Stimulated activated naive CD8-positive, alpha-beta T cell treated with anti-CD3 and anti-CD28 coated beads, Interleukin-15, Interleukin-2, amounts not matched to agents 100 ng/mL and 50 ng/mL, for 24 hours (primary cell): ENCODE data around the gene SLC16A1.

Source experiments
- H3K27ac Mint-ChIP-seq: one replicate; pipeline ENCODE4 v1.8.0; 2021; ENCODE audit warnings: mild to moderate bottlenecking, mixed read lengths
- H3K27me3 Mint-ChIP-seq: one replicate; pipeline ENCODE4 v1.8.0; 2021; ENCODE audit warnings: mixed read lengths
- H3K36me3 Mint-ChIP-seq: one replicate; pipeline ENCODE4 v1.8.0; 2021; ENCODE audit warnings: low read depth, mixed read lengths
- H3K4me1 Mint-ChIP-seq: one replicate; pipeline ENCODE4 v1.8.0; 2021; ENCODE audit warnings: low read depth, mixed read lengths
- H3K4me3 Mint-ChIP-seq: one replicate; pipeline ENCODE4 v1.8.0; 2021; ENCODE audit warnings: mild to moderate bottlenecking, mixed read lengths
- H3K9me3 Mint-ChIP-seq: one replicate; pipeline ENCODE4 v1.8.0; 2021; ENCODE audit warnings: mixed read lengths

SLC16A1 gene

GRCh38 chr1:112954017-112954650, 1.9 kb downstream of the SLC16A1 start:
- H3K27ac Mint-ChIP-seq, result peak overlapping the region; percentile 22
- H3K9me3 Mint-ChIP-seq, result no peaks in the 10 kb centered on the region
- peaks cover 57% of the 10 kb centered on the region for H3K4me1 Mint-ChIP-seq
- H3K36me3 Mint-ChIP-seq, result peaks cover 56% of the 10 kb centered on the region
- peak overlapping the region; percentile 100 for H3K4me3 Mint-ChIP-seq
- no peaks in the 10 kb centered on the region for H3K27me3 Mint-ChIP-seq

- Mint-ChIP-seq H3K36me3 (peaks cover 48% of the 10 kb centered on the region), H3K9me3 (no peaks in the 10 kb centered on the region), H3K27ac (no peak overlapping the region), H3K4me1 (peaks cover 52% of the 10 kb centered on the region), H3K4me3 (no peak overlapping the region), H3K27me3 (no peaks in the 10 kb centered on the region)
Observed at GRCh38 chr1:112950426-112950825, 5.6 kb downstream of the SLC16A1 start.

GRCh38 chr1:112946683-112947082, 9.3 kb downstream of the SLC16A1 start:
- Mint-ChIP-seq H3K4me1 (peaks cover 21% of the 10 kb centered on the region), H3K27ac (no peak overlapping the region), H3K4me3 (no peak overlapping the region), H3K27me3 (no peaks in the 10 kb centered on the region), H3K36me3 (peaks cover 32% of the 10 kb centered on the region), H3K9me3 (no peaks in the 10 kb centered on the region)

- H3K9me3 Mint-ChIP-seq, result no peaks in the 10 kb centered on the region
- H3K27ac Mint-ChIP-seq, result no peak overlapping the region
- no peaks in the 10 kb centered on the region for H3K27me3 Mint-ChIP-seq
- peaks cover 27% of the 10 kb centered on the region for H3K4me1 Mint-ChIP-seq
- H3K4me3 Mint-ChIP-seq, result no peak overlapping the region
- peaks cover 36% of the 10 kb centered on the region for H3K36me3 Mint-ChIP-seq
Observed at GRCh38 chr1:112939810-112940209, 16.2 kb downstream of the SLC16A1 start.

- H3K4me1 Mint-ChIP-seq, result peaks cover 36% of the 10 kb centered on the region
- H3K4me3 Mint-ChIP-seq, result no peak overlapping the region
- H3K36me3 Mint-ChIP-seq, result peaks cover 32% of the 10 kb centered on the region
- H3K27ac Mint-ChIP-seq, result no peak overlapping the region
- no peaks in the 10 kb centered on the region for H3K9me3 Mint-ChIP-seq
- H3K27me3 Mint-ChIP-seq, result no peaks in the 10 kb centered on the region
Observed at GRCh38 chr1:112938210-112938609, 17.8 kb downstream of the SLC16A1 start.

- Mint-ChIP-seq H3K9me3 (no peaks in the 10 kb centered on the region), H3K36me3 (peaks cover 25% of the 10 kb centered on the region), H3K27ac (no peak overlapping the region), H3K27me3 (no peaks in the 10 kb centered on the region), H3K4me3 (no peak overlapping the region), H3K4me1 (peaks cover 36% of the 10 kb centered on the region)
Observed at GRCh38 chr1:112937495-112937894, 18.5 kb downstream of the SLC16A1 start.

- Mint-ChIP-seq H3K27ac (no peak overlapping the region), H3K27me3 (no peaks in the 10 kb centered on the region), H3K4me3 (no peak overlapping the region), H3K36me3 (peaks cover 26% of the 10 kb centered on the region), H3K9me3 (no peaks in the 10 kb centered on the region), H3K4me1 (peaks cover 36% of the 10 kb centered on the region)
Observed at GRCh38 chr1:112937070-112937469, 18.9 kb downstream of the SLC16A1 start.

- Mint-ChIP-seq H3K4me3 (peak overlapping the region; percentile 51), H3K4me1 (peaks cover 39% of the 10 kb centered on the region), H3K27ac (peak overlapping the region; percentile 91), H3K27me3 (no peaks in the 10 kb centered on the region), H3K36me3 (peaks cover 30% of the 10 kb centered on the region), H3K9me3 (no peaks in the 10 kb centered on the region)
Observed at GRCh38 chr1:112935461-112936111, 20.4 kb downstream of the SLC16A1 start.

GRCh38 chr1:112934577-112934976, 21.4 kb downstream of the SLC16A1 start:
- H3K4me1 Mint-ChIP-seq, result peaks cover 39% of the 10 kb centered on the region
- peak overlapping the region; percentile 66 for H3K27ac Mint-ChIP-seq
- H3K36me3 Mint-ChIP-seq, result peaks cover 30% of the 10 kb centered on the region
- no peaks in the 10 kb centered on the region for H3K9me3 Mint-ChIP-seq
- H3K27me3 Mint-ChIP-seq, result no peaks in the 10 kb centered on the region
- no peak overlapping the region for H3K4me3 Mint-ChIP-seq

- H3K9me3 Mint-ChIP-seq, result no peaks in the 10 kb centered on the region
- H3K36me3 Mint-ChIP-seq, result peaks cover 27% of the 10 kb centered on the region
- peak overlapping the region; percentile 66 for H3K27ac Mint-ChIP-seq
- no peaks in the 10 kb centered on the region for H3K27me3 Mint-ChIP-seq
- H3K4me3 Mint-ChIP-seq, result no peak overlapping the region
- H3K4me1 Mint-ChIP-seq, result peaks cover 39% of the 10 kb centered on the region
Observed at GRCh38 chr1:112933820-112934571, 22.0 kb downstream of the SLC16A1 start.

GRCh38 chr1:112929979-112930378, 26.0 kb downstream of the SLC16A1 start:
- H3K4me3 Mint-ChIP-seq, result no peak overlapping the region
- no peaks in the 10 kb centered on the region for H3K27me3 Mint-ChIP-seq
- H3K4me1 Mint-ChIP-seq, result peaks cover 14% of the 10 kb centered on the region
- no peak overlapping the region for H3K27ac Mint-ChIP-seq
- no peaks in the 10 kb centered on the region for H3K9me3 Mint-ChIP-seq
- peaks cover 44% of the 10 kb centered on the region for H3K36me3 Mint-ChIP-seq

GRCh38 chr1:112927462-112927990, 28.5 kb downstream of the SLC16A1 start:
- Mint-ChIP-seq H3K9me3 (no peaks in the 10 kb centered on the region), H3K27me3 (no peaks in the 10 kb centered on the region), H3K27ac (no peak overlapping the region), H3K4me3 (no peak overlapping the region), H3K4me1 (peaks cover 3% of the 10 kb centered on the region), H3K36me3 (peaks cover 54% of the 10 kb centered on the region)

GRCh38 chr1:112926858-112927257, 29.1 kb downstream of the SLC16A1 start:
- no peak overlapping the region for H3K27ac Mint-ChIP-seq
- peaks cover 56% of the 10 kb centered on the region for H3K36me3 Mint-ChIP-seq
- H3K9me3 Mint-ChIP-seq, result no peaks in the 10 kb centered on the region
- H3K27me3 Mint-ChIP-seq, result no peaks in the 10 kb centered on the region
- H3K4me3 Mint-ChIP-seq, result no peak overlapping the region
- H3K4me1 Mint-ChIP-seq, result peaks cover 2% of the 10 kb centered on the region

GRCh38 chr1:112925015-112925414, 31.0 kb downstream of the SLC16A1 start:
- Mint-ChIP-seq H3K27me3 (no peaks in the 10 kb centered on the region), H3K4me1 (no peaks in the 10 kb centered on the region)

GRCh38 chr1:112923959-112924349, 32.0 kb downstream of the SLC16A1 start:
- H3K27ac Mint-ChIP-seq, result no peak overlapping the region
- H3K36me3 Mint-ChIP-seq, result peaks cover 70% of the 10 kb centered on the region
- no peaks in the 10 kb centered on the region for H3K27me3 Mint-ChIP-seq
- H3K4me3 Mint-ChIP-seq, result no peak overlapping the region
- H3K9me3 Mint-ChIP-seq, result no peaks in the 10 kb centered on the region
- no peaks in the 10 kb centered on the region for H3K4me1 Mint-ChIP-seq

More at GRCh38 chr1:112925015-112925414, 31.0 kb downstream of the SLC16A1 start:
- Mint-ChIP-seq H3K9me3 (no peaks in the 10 kb centered on the region), H3K36me3 (peaks cover 64% of the 10 kb centered on the region), H3K4me3 (no peak overlapping the region), H3K27ac (no peak overlapping the region)
